Esophagus muscularis mucosa (tissue), 4 donors: ENCODE measurements around the gene CHRND. TPM values are rescaled to one million over a fixed set of nuclear protein-coding genes. Genes with fewer than 3 reads are reported as not detected.
"Not testable (repeated sequence)": the region's sequence is repeated elsewhere in the genome, so short reads cannot be mapped to it uniquely, and the experiment has no call there.

Source experiments
- DNase-seq: peaks from one replicate; pipeline ENCODE4 v3.0.0-alpha.2; 2017; ENCODE audit errors: extremely low spot score
- H3K27ac ChIP-seq, 4 donors: fragments of 200-600 bp; sonication (generic); replicated peaks in 1 of 4; 1 replicate in 3 of 4; 2 replicates in 1 of 4; pipeline ENCODE4 v1.5.1; 2016 to 2019; ENCODE audit warnings: mild to moderate bottlenecking in 1 of 4
- H3K27me3 ChIP-seq, 4 donors: fragments of 200-600 bp; sonication (generic); one replicate each; pipeline versions ENCODE4 v1.5.1 to v1.6.0; 2016 to 2019
- H3K36me3 ChIP-seq, 4 donors: fragments of 200-600 bp; sonication (generic); one replicate each; pipeline ENCODE4 v1.5.1; 2016 to 2019
- H3K4me1 ChIP-seq, 4 donors: fragments of 200-600 bp; sonication (generic); one replicate each; pipeline ENCODE4 v1.5.1; 2016 to 2019
- H3K4me3 ChIP-seq, 4 donors: fragments of 200-600 bp; sonication (generic); 1 replicate in 2 of 4; 2 replicates in 2 of 4; pipeline ENCODE4 v1.5.1; 2016 to 2019; ENCODE audit warnings: mild to moderate bottlenecking in 4 of 4, moderate library complexity in 1 of 4
- H3K9me3 ChIP-seq, 4 donors: fragments of 200-600 bp; sonication (generic); 1 replicate in 3 of 4; 2 replicates in 1 of 4; pipeline ENCODE4 v1.5.1; 2016 to 2019
- CTCF ChIP-seq, 3 experiments: fragments of 200-600 bp in 2 of 3; fragments of 450-650 bp in 1 of 3; sonication (generic) in 2 of 3; IDR thresholded peaks; one replicate each; pipeline ENCODE4 v1.5.1; 2017 to 2019; ENCODE audit warnings: antibody characterized with exemption in 3 of 3, mild to moderate bottlenecking in 2 of 3, moderate library complexity in 1 of 3
- EP300 ChIP-seq: sonication (generic); formaldehyde crosslinking; IDR thresholded peaks from one replicate; pipeline ENCODE4 v1.6.1; 2017; ENCODE audit warnings: antibody characterized with exemption
- POLR2A ChIP-seq: fragments of 450-650 bp; IDR thresholded peaks from one replicate; pipeline ENCODE4 v1.6.1; 2017; ENCODE audit warnings: antibody characterized with exemption, moderate library complexity, mild to moderate bottlenecking, low read depth
- POLR2AphosphoS5 ChIP-seq, 2 donors: sonication (generic); formaldehyde crosslinking; IDR thresholded peaks; one replicate each; pipeline ENCODE4 v1.6.1; 2017; ENCODE audit warnings: antibody characterized with exemption in 2 of 2
- WGBS: methylation state at CpG from one replicate; pipeline ENCODE4 v1.1.5; 2018; 5-methylcytosine and 5-hydroxymethylcytosine counted together
- intact Hi-C: fragments of 100-400 bp; cut with DNase I; formaldehyde crosslinking; loops from one replicate; pipeline ENCODE4 v1.15.1; 2023
- total RNA-seq, 4 donors: library from RNA; depleted of rRNA; stranded (reverse); fragments of >200 nt; gene quantifications; one replicate each; pipeline versions ENCODE4 v1.1.0 to v1.2.1, GENCODE V29; 2016

The CHRND gene
- total RNA-seq, 4 donors from 2014 or later, result not detected

- H3K36me3 ChIP-seq, result peaks cover 73 to 97% (median 84%) of the 10 kb centered on the region in 4 donors
- intact Hi-C loops, result no loop called here
- TF ChIP-seq POLR2A (no peak), CTCF (IDR thresholded peaks at IDR 0.05) (no peak), EP300 (no peak), POLR2AphosphoS5 (IDR thresholded peaks at IDR 0.05) (no peak)
- DNase-seq, result no peak
- H3K4me3 ChIP-seq, result no peak overlapping the region
- WGBS, result 90% methylated on average over 8 of the region's 8 CpGs
- H3K4me1 ChIP-seq, result no peaks in the 10 kb centered on the region
- H3K9me3 ChIP-seq, result no peaks in the 10 kb centered on the region
- H3K27ac ChIP-seq, result no peak overlapping the region
- no peaks in the 10 kb centered on the region for H3K27me3 ChIP-seq
Measured at GRCh38 chr2:232562515-232563151, 36.7 kb downstream of the CHRND start.

GRCh38 chr2:232563580-232563979 lies 37.6 kb downstream of the CHRND start:
- Histone ChIP-seq H3K27ac (no peak overlapping the region), H3K9me3 (no peaks in the 10 kb centered on the region), H3K36me3 (peaks cover 75 to 97% (median 84%) of the 10 kb centered on the region in 4 donors), H3K4me1 (no peaks in the 10 kb centered on the region), H3K4me3 (no peak overlapping the region), H3K27me3 (no peaks in the 10 kb centered on the region)
- intact Hi-C loops, result no loop called here
- 46% methylated on average over 3 of the region's 3 CpGs for WGBS
- no peak for TF ChIP-seq EP300
- TF ChIP-seq POLR2A, result no peak
- no peak for TF ChIP-seq CTCF (IDR thresholded peaks at IDR 0.05)
- no peak for TF ChIP-seq POLR2AphosphoS5 (IDR thresholded peaks at IDR 0.05)
- no peak for DNase-seq

- peaks cover 50 to 100% (median 95%) of the 10 kb centered on the region in 4 donors for H3K36me3 ChIP-seq
- H3K9me3 ChIP-seq, result no peaks in the 10 kb centered on the region
- peaks cover 0 to 3% (median 0%) of the 10 kb centered on the region in 4 donors for H3K4me1 ChIP-seq
- no peaks in the 10 kb centered on the region for H3K27me3 ChIP-seq
- no peak overlapping the region for H3K4me3 ChIP-seq
- DNase-seq, result no peak
- no peak overlapping the region for H3K27ac ChIP-seq
- TF ChIP-seq POLR2AphosphoS5 (IDR thresholded peaks at IDR 0.05), result no peak
- no peak for TF ChIP-seq POLR2A
- TF ChIP-seq CTCF (IDR thresholded peaks at IDR 0.05), result no peak
- no peak for TF ChIP-seq EP300
- intact Hi-C loops, result no loop called here
Measured at GRCh38 chr2:232567721-232568120, 41.8 kb downstream of the CHRND start.

- peaks cover 48 to 100% (median 96%) of the 10 kb centered on the region in 4 donors for H3K36me3 ChIP-seq
- no peak overlapping the region for H3K4me3 ChIP-seq
- no peaks in the 10 kb centered on the region for H3K27me3 ChIP-seq
- H3K9me3 ChIP-seq, result no peaks in the 10 kb centered on the region
- WGBS, result 72% methylated on average over 5 of the region's 5 CpGs
- TF ChIP-seq CTCF (IDR thresholded peaks at IDR 0.05), result no peak
- TF ChIP-seq POLR2AphosphoS5 (IDR thresholded peaks at IDR 0.05), result no peak
- no peak for TF ChIP-seq POLR2A
- no peak for TF ChIP-seq EP300
- DNase-seq, result no peak
- H3K4me1 ChIP-seq, result peaks cover 0 to 3% (median 0%) of the 10 kb centered on the region in 4 donors
- intact Hi-C loops, result no loop called here
- no peak overlapping the region for H3K27ac ChIP-seq
Measured at GRCh38 chr2:232568161-232568560, 42.2 kb downstream of the CHRND start.

- 92% methylated on average over 9 of the region's 9 CpGs for WGBS
- TF ChIP-seq CTCF (IDR thresholded peaks at IDR 0.05) (no peak), POLR2AphosphoS5 (IDR thresholded peaks at IDR 0.05) (no peak), EP300 (no peak), POLR2A (no peak)
- DNase-seq, result no peak
- H3K4me1 ChIP-seq, result peaks cover 0 to 3% (median 0%) of the 10 kb centered on the region in 4 donors
- no peaks in the 10 kb centered on the region for H3K9me3 ChIP-seq
- intact Hi-C loops, result no loop called here
- H3K36me3 ChIP-seq, result peaks cover 40 to 100% (median 97%) of the 10 kb centered on the region in 4 donors
- no peak overlapping the region for H3K27ac ChIP-seq
- no peak overlapping the region for H3K4me3 ChIP-seq
- H3K27me3 ChIP-seq, result no peaks in the 10 kb centered on the region
Measured at GRCh38 chr2:232569541-232569940, 43.6 kb downstream of the CHRND start.

GRCh38 chr2:232570481-232570880 lies 44.5 kb downstream of the CHRND start:
- H3K27ac ChIP-seq, H3K27me3 ChIP-seq, H3K4me3 ChIP-seq, H3K9me3 ChIP-seq, intact Hi-C loops, H3K4me1 ChIP-seq, DNase-seq: not testable (repeated sequence)
- WGBS, result 97% methylated on average over 6 of the region's 6 CpGs
- peaks cover 30 to 100% (median 96%) of the 10 kb centered on the region in 4 donors for H3K36me3 ChIP-seq
